HepG2 (cell line): ENCODE measurements around the gene SCAND1. TPM values are rescaled to one million over a fixed set of nuclear protein-coding genes. Genes with fewer than 3 reads are reported as not detected.

ENCODE experiments used
- FLYWCH1 ChIP-seq: sonication (generic); formaldehyde crosslinking; IDR thresholded peaks from 2 replicates; pipeline ENCODE4 v1.8.1; 2023; ENCODE audit warnings: mild to moderate bottlenecking, missing genetic modification reagents
- KDM2A ChIP-seq: sonication (generic); formaldehyde crosslinking; IDR thresholded peaks from 2 replicates; pipeline ENCODE4 v1.4.0; 2020; ENCODE audit warnings: low read depth, missing genetic modification reagents, borderline replicate concordance
- ZNF224 ChIP-seq: sonication (generic); formaldehyde crosslinking; IDR thresholded peaks from 2 replicates; pipeline ENCODE4 v1.5.0; 2020; ENCODE audit warnings: mild to moderate bottlenecking, missing genetic modification reagents
- ZNF234 ChIP-seq: sonication (generic); formaldehyde crosslinking; conservative IDR thresholded peaks from 2 replicates; pipeline ENCODE4 v1.5.1; 2020; ENCODE audit warnings: mild to moderate bottlenecking, missing genetic modification reagents
- ZNF451 ChIP-seq: sonication (generic); formaldehyde crosslinking; IDR thresholded peaks from 2 replicates; pipeline ENCODE4 v1.5.0; 2020; ENCODE audit warnings: mild to moderate bottlenecking, missing genetic modification reagents
- ZNF512B ChIP-seq: sonication (generic); formaldehyde crosslinking; IDR thresholded peaks from 2 replicates; pipeline ENCODE4 v1.5.1; 2020; ENCODE audit warnings: missing genetic modification reagents, mild to moderate bottlenecking, borderline replicate concordance
- ZNF816 ChIP-seq: sonication (generic); formaldehyde crosslinking; IDR thresholded peaks from 2 replicates; pipeline ENCODE4 v1.8.0; 2022; ENCODE audit warnings: missing genetic modification reagents, mild to moderate bottlenecking, borderline replicate concordance
- polyA plus RNA-seq, 8 experiments: library from polyadenylated mRNA; depleted of rRNA in 3 of 8; stranded (reverse) in 7 of 8; unstranded in 1 of 8; fragments of >200 nt; fragmentation: Illumina TruSeq in 4 of 8; extraction: Trizol in 4 of 8; gene quantifications; 2 replicates each; pipeline versions ENCODE4 v1.2.1 to v1.2.3, GENCODE V29; 2011 to 2016; ENCODE audit warnings: low read depth in 4 of 8, missing spikeins in 1 of 8, mixed read lengths in 1 of 8; ENCODE audit not compliant: insufficient read depth in 1 of 8
- total RNA-seq, 5 experiments: library from RNA; depleted of rRNA; stranded (reverse); fragments of >200 nt; fragmentation: Illumina TruSeq; extraction: Trizol; gene quantifications; 2 replicates each; pipeline ENCODE4 v1.2.3, GENCODE V29; 2016; ENCODE audit warnings: low read depth in 1 of 5
- TF ChIP-seq, protein P1 (sequence below), 2 experiments: fragments of 450-650 bp in 1 of 2; sonication (generic) in 1 of 2; formaldehyde crosslinking in 1 of 2; IDR thresholded peaks; 2 replicates each; pipeline versions ENCODE4 v1.6.1 to v1.8.0; 2016 to 2022; ENCODE audit warnings: antibody characterized with exemption in 1 of 2, mild to moderate bottlenecking in 1 of 2, missing genetic modification reagents in 1 of 2
- TF ChIP-seq, protein P2 (sequence below): sonication (generic); formaldehyde crosslinking; IDR thresholded peaks from 2 replicates; pipeline ENCODE4 v1.5.0; 2020; ENCODE audit warnings: mild to moderate bottlenecking, missing genetic modification reagents
- TF ChIP-seq, protein P3 (sequence below): sonication (generic); formaldehyde crosslinking; IDR thresholded peaks from 2 replicates; pipeline ENCODE4 v1.5.1; 2020; ENCODE audit warnings: mild to moderate bottlenecking, missing genetic modification reagents, moderate library complexity

The SCAND1 gene
- total and polyA plus RNA-seq, 2 of the 13 experiments (the other 11 are each of a cell fraction or from before 2014, with no cell fraction given), result 19.3 to 109 TPM

GRCh38 chr20:35954200-35954906 is at the start of gene SCAND1 (continued):
- TF ChIP-seq, protein P1, sequence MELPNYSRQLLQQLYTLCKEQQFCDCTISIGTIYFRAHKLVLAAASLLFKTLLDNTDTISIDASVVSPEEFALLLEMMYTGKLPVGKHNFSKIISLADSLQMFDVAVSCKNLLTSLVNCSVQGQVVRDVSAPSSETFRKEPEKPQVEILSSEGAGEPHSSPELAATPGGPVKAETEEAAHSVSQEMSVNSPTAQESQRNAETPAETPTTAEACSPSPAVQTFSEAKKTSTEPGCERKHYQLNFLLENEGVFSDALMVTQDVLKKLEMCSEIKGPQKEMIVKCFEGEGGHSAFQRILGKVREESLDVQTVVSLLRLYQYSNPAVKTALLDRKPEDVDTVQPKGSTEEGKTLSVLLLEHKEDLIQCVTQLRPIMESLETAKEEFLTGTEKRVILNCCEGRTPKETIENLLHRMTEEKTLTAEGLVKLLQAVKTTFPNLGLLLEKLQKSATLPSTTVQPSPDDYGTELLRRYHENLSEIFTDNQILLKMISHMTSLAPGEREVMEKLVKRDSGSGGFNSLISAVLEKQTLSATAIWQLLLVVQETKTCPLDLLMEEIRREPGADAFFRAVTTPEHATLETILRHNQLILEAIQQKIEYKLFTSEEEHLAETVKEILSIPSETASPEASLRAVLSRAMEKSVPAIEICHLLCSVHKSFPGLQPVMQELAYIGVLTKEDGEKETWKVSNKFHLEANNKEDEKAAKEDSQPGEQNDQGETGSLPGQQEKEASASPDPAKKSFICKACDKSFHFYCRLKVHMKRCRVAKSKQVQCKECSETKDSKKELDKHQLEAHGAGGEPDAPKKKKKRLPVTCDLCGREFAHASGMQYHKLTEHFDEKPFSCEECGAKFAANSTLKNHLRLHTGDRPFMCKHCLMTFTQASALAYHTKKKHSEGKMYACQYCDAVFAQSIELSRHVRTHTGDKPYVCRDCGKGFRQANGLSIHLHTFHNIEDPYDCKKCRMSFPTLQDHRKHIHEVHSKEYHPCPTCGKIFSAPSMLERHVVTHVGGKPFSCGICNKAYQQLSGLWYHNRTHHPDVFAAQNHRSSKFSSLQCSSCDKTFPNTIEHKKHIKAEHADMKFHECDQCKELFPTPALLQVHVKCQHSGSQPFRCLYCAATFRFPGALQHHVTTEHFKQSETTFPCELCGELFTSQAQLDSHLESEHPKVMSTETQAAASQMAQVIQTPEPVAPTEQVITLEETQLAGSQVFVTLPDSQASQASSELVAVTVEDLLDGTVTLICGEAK (IDR thresholded peaks at IDR 0.05), result peak; percentile 98
- TF ChIP-seq, protein P1 (CRISPR knock-in tag; IDR thresholded peaks at IDR 0.05), result peak; percentile 83
- TF ChIP-seq ZNF512B (CRISPR knock-in tag) (peak; percentile 96; the same call in 1 of the 2 replicates), ZNF234 (CRISPR knock-in tag) (peak; percentile 19; the same call in 1 of the 2 replicates), ZNF451 (peak; percentile 99), ZNF224 (CRISPR knock-in tag) (peak; percentile 95; the same call in 1 of the 2 replicates), FLYWCH1 (CRISPR knock-in tag) (peak; percentile 92; the same call in 1 of the 2 replicates), KDM2A (CRISPR knock-in tag) (peak; percentile 96), ZNF816 (CRISPR knock-in tag) (peak; percentile 96; the same call in 1 of the 2 replicates)
- TF ChIP-seq, protein P2, sequence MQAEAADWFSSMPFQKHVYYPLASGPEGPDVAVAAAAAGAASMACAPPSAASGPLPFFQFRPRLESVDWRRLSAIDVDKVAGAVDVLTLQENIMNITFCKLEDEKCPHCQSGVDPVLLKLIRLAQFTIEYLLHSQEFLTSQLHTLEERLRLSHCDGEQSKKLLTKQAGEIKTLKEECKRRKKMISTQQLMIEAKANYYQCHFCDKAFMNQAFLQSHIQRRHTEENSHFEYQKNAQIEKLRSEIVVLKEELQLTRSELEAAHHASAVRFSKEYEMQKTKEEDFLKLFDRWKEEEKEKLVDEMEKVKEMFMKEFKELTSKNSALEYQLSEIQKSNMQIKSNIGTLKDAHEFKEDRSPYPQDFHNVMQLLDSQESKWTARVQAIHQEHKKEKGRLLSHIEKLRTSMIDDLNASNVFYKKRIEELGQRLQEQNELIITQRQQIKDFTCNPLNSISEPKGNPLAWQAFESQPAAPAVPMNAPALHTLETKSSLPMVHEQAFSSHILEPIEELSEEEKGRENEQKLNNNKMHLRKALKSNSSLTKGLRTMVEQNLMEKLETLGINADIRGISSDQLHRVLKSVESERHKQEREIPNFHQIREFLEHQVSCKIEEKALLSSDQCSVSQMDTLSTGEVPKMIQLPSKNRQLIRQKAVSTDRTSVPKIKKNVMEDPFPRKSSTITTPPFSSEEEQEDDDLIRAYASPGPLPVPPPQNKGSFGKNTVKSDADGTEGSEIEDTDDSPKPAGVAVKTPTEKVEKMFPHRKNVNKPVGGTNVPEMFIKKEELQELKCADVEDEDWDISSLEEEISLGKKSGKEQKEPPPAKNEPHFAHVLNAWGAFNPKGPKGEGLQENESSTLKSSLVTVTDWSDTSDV (CRISPR knock-in tag), result peak; percentile 93; the same call in 1 of the 2 replicates
- TF ChIP-seq, protein P3, sequence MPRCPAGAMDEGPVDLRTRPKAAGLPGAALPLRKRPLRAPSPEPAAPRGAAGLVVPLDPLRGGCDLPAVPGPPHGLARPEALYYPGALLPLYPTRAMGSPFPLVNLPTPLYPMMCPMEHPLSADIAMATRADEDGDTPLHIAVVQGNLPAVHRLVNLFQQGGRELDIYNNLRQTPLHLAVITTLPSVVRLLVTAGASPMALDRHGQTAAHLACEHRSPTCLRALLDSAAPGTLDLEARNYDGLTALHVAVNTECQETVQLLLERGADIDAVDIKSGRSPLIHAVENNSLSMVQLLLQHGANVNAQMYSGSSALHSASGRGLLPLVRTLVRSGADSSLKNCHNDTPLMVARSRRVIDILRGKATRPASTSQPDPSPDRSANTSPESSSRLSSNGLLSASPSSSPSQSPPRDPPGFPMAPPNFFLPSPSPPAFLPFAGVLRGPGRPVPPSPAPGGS (CRISPR knock-in tag), result peak; percentile 97
